ENCODE data around the gene KIF25. TPM values are rescaled to one million over a fixed set of nuclear protein-coding genes. Genes with fewer than 3 reads are reported as not detected.

KIF25 gene
- total RNA-seq, 1 donor from 2014 or later, result not detected

DNA sequence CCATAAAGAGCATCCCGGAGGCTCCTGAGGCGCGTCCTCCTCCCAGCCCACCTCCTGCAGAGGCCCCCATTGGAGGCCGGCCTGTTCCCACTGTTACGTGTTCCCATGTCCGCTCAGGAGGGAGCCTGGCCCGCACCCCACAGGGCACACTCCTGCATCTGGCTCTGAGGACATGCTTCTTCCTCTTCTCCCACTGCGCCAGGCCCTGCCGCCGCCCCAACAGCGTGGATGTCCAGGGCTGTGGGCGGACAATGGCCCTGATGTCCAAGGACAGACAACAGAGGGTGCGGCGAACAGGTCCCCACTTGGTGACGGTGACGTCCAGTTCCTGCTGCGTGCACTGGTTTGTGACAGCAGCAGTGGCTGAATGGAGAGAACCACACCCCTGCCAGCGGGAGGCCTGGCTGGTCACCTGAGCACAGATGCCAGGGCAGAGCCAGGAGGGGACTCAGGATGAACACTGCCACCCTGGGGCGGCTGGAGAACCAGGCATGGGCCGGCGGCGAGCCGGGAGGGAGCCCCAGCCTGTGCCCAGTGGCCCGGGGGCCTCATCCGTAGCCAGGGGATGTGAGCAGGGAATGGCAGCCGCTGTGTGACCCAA, 54.9 kb downstream of the KIF25 start:
- DNase-seq, result no peak

DNA sequence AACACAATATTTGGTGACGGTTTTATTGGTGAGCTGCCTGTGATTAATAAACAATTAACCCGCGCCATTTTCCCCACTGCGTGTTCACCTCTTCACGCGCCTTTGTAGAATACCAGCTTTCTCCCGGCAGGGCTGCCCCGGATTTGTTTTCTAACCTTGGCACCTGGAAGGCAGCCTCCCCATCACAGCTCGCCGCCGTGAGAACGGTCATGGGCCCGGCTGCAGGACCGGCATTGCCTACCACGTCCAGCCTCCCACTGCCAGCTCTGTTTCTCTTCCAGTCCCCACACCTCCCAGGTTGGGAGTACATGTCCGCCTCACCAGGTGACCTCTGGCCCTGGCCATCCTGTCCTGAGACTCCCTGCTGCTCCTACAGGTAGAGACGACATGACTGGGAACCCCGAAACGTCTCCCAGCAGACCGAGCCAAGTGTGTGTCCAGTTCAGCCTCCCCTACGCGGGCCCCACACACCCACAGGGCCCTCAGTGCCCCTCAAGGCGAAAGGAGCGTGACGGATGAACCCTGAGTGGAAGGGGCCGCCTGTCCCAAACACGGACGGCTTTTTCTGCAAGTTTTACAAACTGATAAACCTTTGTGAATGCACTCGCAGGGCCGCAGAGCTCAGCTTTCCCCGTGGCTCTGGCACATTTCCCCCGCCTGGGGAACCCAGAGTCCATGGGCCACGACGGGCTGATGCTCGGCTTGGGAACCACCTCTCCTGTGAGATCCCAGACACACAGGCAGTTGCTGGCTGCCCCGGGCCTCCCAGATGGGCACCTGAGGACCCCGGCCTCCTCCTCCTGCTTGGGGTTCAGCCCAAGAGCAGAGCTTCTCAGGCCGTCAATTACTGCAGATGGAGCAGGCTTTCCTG, 55.9 kb downstream of the KIF25 start:
- DNase-seq, result no peak

DNA sequence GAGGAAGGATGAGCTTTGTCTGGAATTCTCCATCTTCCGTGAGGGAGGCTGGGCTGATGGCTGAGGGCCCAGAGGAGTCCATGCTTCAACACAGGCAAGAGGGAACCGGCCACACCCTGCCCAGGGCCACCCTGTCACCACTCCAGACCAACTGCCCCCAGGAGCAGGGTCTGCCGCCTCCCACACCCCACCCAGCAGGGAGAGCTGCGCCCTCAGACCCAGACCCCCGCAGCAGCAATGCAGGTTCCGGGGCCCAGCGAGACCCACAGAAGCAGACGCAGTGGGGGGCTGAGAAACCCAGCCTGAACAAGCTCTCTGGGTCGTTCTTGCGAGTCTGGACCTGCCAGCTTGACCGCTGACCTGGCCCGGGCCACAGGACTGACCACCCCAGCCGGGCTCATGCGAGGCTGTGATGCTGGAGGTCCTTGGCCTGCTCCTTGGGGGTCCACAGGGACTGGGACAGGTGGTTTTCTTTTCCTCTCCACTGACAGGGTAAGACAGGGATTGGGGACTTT, 56.5 kb downstream of the KIF25 start:
- no peak for DNase-seq

DNA sequence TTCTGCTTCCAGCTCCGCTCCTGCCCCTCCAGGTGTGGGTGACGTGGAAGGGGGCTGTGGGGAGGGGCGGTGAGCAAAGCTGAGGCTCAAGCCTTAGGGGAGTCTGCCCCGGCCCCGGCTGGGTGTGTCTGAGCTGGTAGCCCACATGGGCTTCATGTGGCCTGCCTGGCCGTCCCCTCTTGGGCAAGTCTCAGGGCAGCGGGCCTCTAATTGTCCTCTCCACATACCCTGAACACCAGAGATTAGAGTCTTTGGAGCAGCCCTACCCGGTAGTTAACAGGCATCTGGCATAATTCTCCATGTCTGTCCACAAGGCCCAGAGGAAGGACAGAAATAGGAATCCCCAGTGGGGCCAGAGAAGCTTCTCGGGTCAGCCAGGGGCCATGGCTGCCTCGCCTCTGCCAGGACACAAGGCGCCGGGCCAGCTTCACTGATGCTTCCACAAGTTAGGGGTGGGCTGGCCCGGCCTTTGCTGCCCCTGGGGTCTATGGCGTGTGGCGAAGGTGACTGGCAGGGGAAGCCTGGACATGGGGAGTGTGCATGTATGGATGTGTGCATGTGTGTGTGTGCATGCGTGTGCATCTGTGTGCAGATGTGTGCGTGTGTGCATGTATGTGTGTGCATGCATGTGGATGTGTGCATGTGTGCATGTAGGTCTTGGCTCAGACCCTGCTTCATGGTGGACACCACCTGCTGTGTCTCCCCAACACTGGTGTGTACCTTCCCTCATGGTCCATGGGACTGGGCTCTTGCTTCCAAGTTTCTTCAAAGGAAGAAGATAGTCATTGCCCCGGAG, 57.5 kb downstream of the KIF25 start:
- no peak for DNase-seq

DNA sequence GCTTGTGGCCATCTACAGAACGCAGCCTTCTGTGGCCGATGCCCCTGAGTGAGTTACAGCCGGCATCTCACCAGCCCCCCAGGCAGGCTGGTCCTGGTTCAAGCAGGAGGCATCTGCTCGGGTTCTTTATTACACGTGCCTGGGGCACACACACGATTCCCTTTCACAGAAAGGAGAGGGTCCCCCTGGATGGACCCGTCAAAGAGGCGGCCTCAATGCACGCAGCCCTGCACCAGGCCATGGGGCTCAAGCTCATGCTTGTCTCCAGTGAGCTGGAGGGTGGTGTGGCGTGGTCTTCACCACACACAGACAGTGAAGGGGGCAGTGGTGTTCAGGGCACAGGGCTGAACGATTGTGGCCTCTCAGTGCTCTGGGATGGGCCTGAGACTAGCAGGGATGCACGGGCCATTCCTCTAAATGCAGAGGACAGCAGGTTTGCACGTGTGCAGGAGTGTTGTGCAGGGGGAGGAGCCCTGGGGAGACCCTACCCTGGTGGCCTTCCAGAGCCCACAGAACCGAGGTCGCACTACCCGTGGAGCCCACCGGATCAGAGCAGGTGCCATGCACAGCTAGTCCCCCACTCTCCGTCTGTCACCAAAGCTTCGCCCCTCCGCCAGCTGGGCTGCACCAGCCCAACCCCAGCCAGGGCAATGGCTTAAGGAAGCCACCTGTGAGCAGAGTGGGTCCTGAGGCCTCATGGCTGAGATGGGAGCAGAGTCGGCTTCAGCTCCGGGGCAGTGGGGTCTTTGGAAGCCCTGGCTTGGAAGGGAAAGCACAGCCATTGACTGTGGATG, 58.4 kb downstream of the KIF25 start:
- no peak for DNase-seq

DNA sequence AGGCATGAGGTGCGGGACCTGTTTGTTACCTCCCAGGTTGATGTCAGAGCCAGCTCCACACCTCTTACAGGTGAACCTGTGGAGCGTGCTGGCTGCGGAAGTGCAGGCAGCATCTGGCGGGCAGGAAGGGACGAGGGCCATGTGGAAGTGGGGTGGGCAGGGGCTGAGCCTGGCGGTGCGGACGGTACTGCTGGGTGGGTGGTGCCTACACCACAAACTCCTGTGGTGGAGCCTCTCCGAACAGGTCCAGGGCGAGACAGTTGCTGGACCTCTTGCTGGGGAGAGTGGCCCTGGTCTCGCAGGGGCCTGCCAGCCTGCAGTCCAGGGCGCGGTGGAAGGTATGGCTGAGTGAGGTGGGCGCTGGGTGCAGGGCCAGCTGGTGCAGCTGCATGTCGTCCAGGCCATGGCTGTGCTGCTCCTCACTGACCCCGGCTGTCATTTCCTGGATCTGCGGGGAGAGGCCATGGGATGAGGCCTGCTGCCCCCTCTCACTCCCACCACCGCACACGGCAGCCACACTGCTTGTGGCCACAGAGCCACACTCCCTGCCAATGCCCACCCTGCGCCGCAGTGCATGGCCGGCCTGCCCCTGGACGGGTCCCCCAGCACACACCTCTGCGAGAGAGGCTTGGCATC, 59.5 kb downstream of the KIF25 start:
- DNase-seq, result no peak

DNA sequence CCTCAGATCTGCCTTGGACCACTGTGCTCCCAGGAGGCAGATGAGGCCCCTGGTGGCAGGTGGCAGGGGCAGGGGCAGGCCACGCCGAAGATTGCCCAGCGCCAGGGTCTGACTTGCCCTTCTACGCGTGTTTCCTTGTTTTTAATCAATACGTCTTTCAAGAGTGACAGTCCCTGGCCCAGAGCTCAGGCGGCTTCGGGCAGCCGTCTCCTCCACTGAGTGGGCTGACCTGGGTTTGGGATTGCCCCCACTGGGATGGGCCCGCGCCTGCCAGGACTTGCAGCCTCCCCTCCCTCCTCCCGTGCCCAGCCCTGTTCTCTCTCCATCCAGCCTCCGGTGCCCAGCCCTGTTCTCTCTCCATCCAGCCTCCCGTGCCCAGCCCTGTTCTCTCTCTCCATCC, 60.4 kb downstream of the KIF25 start:
- DNase-seq, result no peak

DNA sequence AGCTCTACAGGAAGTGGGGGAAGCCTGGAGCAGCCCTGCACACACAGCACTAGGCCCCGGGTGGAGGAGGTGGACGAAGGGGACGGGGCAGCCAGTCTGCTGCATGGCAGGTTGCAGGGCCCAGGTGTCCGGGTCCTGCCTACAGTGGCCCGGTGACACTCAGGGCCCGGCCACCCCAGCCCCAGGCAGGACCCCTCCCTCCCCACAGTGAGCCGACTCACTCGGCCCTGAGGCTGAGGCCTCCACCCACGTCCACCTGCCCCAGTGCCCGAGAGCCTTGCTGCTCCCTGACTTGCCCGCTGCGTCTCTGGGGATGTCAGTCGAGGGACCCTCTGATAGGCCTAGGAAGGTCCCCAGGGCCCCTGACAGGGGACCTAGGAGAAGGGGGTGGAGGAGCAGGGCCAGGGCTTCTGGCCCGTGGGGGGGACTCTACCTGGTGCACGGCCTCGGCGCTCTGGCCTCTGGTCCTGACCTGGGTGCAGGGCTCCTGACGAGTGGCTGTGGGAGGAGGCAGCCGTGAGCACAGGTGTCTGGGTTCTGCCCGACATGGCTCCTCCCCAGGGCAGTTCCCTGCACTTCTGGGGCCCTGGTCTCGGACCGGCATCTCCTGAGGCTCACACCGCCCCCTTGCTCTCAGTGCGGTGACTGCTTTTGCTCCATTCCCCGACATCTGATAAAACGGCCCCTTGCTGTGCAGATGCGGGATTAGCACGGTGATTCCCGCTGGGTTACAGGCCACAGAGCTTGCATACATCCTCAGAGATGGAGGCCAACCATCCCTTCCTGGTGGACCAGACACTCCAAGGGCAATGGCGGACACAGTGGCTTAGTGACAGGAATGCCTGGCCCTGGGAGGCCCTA, 61.5 kb downstream of the KIF25 start:
- DNase-seq, result no peak

DNA sequence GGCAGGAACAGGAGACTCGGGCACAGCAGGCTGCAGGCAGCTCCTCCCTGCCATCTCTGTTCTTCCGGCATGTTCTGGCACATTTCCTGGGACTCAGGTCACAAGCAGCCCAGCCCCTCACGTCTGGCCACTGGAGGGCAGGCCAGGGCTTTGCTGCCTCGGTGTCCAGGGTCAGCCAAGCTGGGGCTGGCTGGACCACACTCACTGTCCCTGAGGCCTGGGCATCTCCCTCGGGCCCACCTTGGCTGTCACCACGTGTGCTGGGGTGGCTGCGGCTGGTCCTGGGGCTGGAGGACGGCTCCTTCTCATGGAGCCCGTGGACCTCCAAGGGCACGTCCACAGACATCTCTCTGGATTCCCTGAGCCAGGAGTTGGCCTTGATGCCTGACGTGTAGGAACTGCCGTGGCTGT, 63.1 kb downstream of the KIF25 start:
- DNase-seq, result peak; percentile 42

DNA sequence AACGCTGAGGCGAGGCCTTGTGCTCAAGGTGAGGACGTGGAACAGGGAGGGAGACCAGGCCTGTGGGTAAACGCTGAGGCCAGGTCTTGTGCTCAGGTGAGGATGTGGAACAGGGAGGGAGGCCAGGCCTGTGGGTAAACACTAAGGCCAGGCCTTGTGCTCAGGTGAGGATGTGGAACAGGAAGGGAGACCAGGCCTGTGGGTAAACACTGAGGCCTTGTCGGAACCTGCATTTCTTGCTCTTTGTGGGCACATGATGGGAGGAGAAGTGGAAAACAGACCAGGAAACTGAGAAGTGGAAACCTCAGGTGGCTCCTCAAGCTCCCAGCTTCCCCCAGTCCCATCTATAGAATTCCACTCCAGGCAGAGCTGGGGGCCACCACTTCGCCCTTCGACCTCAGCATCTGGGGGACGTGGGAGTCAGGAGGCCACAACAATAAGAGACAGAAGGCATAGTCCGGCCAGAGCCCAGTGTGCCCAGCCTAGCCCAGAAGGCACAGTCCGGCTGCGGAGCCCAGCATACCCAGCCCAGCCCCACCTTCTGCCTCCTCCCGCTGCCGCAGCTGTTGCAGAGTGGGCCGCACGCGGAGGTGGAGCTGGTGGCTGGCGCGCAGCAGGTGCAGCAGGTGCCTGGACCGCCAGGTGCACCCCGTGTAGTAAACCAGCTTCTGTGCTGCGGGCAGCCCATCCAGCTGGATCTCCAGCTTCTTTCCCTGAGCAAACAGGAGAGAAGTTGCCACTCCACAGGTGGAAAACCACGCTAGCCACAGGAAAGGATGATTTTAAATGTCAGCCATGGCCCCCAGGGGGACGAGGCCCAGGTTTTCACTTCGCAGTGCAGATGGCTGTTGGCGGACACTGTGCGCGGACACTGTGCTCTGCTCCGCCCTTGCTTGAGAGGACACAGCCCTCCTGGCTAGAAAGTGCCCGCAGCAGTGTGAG, 64.1 kb downstream of the KIF25 start:
- no peak for DNase-seq

DNA sequence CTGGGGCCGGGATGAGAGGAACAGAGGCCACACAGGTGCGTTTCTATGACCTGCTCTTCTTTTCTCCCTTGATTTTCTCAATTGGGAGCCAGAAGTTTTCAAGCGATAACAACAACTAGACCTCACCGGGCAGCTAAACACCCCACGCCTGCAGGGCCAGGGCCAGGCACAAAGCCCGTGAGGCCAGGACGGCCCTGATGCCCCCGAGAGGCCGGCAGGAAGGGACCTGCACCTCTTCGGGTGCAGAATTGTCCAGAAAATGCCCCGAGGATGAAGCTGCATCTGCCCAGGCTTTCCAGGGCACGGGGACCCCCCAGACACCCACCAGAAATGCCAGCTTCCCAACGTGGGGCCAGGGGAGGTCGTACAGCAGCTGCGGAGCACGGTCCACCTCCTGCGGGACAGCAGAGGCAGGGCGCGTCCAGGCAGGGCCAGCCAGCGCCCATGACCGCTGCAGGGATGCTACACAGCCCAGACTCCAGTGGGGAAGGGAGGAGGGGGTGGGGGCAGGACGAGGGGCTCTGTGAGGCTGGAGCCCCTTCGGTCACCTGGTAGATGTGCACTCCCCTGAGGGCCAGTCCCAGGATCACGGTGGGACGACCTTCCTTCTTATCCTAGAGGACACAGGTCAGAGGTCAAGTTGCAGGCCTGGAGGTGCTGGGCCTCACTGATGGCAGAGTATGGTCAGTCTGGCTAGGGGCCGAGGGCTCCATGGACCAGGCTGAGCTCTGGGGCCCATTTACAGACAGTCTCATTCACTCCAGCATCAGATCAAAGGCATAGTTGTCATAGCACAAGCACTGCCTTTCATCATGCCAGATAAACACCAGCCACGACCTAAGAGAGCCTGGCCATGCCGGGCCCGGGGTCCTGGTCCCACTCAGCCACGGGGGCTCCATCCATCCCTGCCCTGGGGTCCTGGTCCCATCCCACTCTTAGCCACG, 65.1 kb downstream of the KIF25 start:
- DNase-seq, result no peak

DNA sequence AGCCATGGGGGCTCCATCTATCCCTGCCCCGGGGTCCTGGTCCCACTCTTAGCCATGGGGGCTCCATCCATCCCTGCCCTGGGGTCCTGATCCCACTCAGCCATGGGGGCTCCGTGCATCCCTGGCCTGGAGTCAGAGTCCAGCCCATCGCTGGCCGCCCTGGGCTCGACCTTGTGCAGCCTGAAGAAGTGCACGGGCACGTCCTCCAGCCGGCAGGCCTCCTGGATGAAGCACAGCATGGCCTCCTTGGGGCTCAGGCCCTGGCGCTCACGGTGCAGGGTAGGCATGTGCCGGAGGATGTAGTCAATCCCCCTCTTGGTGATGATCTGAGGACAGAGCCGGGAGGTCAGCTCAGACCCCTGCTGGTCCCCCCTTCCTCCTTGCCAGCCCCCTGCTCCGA, 66.0 kb downstream of the KIF25 start:
- DNase-seq, result no peak

DNA sequence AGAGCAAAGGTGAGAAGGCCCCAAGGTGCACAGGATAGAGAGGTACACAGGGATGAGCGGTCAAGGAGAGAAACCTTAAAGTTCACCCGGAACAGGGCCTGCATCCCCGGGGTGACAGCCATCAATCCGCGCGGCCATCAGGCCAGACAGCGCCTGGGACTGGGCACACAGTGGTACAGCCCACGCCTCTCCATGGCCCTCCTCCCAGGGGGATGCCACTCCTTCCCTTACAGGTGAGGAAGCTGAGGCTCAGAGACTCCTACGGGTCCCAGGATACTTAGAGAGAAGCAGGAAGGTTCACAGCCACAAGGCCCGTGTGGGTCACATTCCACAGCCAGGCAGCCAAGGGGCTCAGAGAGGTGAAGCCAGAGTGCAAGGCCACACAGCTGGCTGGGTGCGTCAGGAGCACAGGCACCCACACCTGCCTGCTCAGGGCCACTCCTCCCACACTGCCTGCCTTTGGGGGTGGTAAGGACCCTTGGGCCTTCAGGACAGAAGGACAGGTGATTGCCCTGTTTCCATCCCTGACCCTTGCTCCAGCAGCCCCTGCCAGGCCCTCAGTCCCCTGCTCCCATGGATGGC, 66.8 kb downstream of the KIF25 start:
- no peak for DNase-seq

DNA sequence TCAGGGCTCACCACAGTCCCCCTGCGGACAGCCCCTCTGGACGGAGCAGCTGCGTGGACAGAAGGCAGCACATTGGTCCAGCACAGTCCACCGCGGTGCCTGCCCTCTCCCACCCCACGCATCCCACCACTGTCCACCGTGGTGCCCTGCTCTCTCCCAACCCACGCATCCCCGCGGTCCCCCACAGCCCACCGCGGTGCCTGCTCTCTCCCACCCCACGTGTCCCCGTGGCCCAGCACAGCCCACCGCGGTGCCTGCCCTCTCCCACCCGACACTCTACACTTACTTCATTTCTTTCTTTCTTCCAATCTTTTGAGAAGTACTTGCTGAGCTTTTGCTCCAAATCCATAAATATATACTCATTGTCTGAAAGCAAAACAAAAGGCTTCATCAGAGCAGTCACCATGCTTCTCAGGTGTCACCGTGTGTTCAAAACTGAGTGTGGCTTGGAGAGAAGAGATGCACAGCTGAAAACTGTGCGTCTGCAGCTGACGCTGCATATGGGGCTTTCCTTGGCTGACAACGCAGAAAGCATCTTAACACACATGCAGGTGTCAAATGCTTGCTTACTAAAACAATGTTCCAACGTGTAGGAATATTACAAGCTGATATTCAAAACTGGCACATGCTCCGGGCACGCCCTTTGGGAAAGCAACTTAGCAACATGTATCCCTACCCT, 69.7 kb downstream of the KIF25 start:
- no peak for DNase-seq

DNA sequence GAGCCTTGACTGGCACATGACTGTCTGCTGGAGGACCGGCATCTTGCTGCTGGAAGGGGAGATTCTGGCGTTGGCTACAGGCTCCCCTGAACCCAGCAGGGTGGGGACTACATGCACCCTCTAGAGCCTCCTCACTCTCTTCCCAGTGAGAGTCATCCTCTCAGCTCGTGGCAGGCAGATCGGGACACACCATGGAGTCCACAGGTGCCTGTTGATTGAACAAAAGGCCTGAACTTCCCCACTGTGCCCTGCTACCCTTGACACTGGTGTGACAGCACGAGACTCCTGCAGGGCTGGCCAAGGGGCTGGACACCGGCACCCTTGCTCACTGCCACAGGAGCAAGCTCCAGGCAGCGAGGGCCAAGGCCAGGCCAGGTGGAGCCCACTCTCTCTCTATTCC, 73.3 kb downstream of the KIF25 start:
- no peak for DNase-seq

DNA sequence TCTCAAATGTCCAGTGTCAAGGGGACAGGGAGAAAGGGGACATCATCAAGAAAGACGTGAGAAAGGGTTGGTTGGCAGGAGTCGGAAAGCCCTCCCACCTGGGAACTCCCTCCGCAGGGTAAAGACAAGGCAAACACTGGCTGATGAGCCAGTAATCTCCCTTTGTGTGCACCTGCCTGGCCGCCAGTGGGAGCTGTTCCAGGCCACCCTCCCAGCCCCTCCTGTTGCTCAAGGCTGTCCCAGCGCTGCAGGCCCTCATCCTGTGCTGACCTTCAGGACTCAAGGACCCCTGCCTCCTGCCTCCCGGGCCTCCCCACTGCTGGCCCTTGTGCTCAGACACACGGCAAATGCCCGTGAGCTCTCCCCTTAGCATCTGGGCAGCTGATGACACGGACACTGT, 74.1 kb downstream of the KIF25 start:
- no peak for DNase-seq

DNA sequence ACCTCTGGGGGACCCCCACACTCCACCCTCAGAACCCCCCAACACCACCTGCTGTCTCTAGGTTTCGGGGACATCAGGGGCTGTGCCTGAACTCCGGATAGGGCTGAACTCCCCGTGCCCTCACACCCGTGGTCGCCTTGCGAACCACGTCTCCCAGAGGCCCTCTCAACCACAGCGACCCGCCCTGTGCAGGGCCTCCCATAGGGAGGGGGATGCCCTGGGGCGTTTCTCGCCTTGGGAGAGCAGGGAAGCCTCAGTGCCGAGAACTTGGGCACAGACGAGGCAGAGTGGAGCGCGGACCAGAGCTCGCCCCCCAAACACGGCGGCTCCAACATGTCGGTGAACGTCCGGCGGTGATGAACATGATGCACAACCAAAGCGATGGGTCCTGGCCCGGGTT, 74.8 kb downstream of the KIF25 start:
- no peak for DNase-seq

DNA sequence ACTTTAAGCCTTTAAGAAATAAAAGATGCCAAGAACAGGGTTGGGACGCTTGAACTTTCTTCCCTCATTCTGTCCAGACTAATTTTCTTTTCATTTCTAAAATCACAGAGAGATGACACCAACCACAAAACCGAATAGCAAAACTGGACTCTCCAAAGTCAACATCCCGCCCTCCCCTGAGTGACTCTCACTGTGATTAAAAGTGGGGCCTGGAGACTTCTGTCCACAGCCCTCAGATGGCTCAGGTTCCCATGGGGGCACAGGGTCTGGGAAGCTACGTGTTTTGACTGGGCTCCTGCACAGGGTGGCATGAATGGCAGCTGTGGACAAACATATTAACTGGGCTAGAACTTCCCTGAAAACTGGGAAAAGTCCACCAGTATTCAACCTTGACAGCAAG, 75.3 kb downstream of the KIF25 start:
- DNase-seq, result no peak
